Ishikawa (cell line): Measurements from ENCODE around the gene TBC1D2B.

Source experiments
- EP300 ChIP-seq: IDR thresholded peaks from 2 replicates; pipeline ENCODE4 v1.6.1; 2012; ENCODE audit warnings: borderline replicate concordance
- FOXM1 ChIP-seq: IDR thresholded peaks from 2 replicates; pipeline ENCODE4 v1.6.1; 2012; ENCODE audit warnings: low read depth, borderline replicate concordance
- RAD21 ChIP-seq: IDR thresholded peaks from 2 replicates; pipeline ENCODE4 v1.6.1; 2012; ENCODE audit warnings: low read depth
- TAF1 ChIP-seq: IDR thresholded peaks from 2 replicates; pipeline ENCODE4 v1.6.1; 2012; ENCODE audit warnings: low read depth, mild to moderate bottlenecking
- TCF12 ChIP-seq: IDR thresholded peaks from 2 replicates; pipeline ENCODE4 v1.6.1; 2012; ENCODE audit warnings: low read depth
- TEAD4 ChIP-seq: IDR thresholded peaks from 2 replicates; pipeline ENCODE4 v1.6.1; 2012
- YY1 ChIP-seq: IDR thresholded peaks from 2 replicates; pipeline ENCODE4 v1.6.1; 2012; ENCODE audit warnings: low read depth
- TF ChIP-seq, protein P1 (sequence below): IDR thresholded peaks from 2 replicates; pipeline ENCODE4 v1.6.1; 2012; ENCODE audit warnings: low read depth, mild to moderate bottlenecking
- TF ChIP-seq, protein P2 (sequence below): IDR thresholded peaks from 2 replicates; pipeline ENCODE4 v1.6.1; 2012

DNA sequence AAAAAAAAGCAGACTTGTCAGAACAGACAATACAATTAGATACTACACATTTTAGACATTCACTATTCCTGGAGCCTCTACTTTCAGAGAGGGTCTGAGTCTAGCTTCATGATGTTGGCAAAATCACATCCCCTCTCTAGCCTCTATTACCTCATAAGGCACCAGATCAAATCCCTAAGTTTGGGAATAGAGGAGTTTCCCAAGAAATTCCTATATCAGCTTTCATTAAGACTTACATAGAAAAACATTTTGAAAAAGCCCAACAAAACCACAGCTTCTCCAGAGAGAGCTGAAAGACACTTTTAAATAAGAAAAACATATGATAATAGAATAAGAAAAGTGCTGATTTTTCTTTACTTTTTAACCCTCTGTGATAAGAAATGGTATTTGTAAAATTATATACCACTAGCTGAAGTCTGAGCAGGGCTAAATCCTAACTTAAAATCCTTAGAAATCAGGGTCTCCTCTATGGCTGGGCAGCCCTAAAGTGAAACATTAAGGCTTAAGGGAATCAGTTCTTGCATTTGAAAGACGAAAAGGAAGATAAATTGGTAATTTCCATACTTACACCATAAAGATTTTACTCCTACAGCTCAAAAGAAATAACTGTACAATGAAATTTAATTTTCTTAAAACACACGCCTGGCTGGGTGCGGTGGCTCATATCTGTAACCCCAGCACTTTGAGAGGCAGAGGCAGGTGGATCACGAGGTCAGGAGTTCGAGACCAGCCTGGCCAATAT lies 4.3 kb downstream of the TBC1D2B start:
- TF ChIP-seq RAD21 = no peak
- TF ChIP-seq, protein P1, sequence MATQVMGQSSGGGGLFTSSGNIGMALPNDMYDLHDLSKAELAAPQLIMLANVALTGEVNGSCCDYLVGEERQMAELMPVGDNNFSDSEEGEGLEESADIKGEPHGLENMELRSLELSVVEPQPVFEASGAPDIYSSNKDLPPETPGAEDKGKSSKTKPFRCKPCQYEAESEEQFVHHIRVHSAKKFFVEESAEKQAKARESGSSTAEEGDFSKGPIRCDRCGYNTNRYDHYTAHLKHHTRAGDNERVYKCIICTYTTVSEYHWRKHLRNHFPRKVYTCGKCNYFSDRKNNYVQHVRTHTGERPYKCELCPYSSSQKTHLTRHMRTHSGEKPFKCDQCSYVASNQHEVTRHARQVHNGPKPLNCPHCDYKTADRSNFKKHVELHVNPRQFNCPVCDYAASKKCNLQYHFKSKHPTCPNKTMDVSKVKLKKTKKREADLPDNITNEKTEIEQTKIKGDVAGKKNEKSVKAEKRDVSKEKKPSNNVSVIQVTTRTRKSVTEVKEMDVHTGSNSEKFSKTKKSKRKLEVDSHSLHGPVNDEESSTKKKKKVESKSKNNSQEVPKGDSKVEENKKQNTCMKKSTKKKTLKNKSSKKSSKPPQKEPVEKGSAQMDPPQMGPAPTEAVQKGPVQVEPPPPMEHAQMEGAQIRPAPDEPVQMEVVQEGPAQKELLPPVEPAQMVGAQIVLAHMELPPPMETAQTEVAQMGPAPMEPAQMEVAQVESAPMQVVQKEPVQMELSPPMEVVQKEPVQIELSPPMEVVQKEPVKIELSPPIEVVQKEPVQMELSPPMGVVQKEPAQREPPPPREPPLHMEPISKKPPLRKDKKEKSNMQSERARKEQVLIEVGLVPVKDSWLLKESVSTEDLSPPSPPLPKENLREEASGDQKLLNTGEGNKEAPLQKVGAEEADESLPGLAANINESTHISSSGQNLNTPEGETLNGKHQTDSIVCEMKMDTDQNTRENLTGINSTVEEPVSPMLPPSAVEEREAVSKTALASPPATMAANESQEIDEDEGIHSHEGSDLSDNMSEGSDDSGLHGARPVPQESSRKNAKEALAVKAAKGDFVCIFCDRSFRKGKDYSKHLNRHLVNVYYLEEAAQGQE = no peak
- no peak for TF ChIP-seq TCF12
- TF ChIP-seq FOXM1 = no peak
- TF ChIP-seq, protein P2, sequence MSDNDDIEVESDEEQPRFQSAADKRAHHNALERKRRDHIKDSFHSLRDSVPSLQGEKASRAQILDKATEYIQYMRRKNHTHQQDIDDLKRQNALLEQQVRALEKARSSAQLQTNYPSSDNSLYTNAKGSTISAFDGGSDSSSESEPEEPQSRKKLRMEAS = no peak
- TF ChIP-seq TEAD4 = no peak
- no peak for TF ChIP-seq TAF1
- TF ChIP-seq EP300 = no peak
- no peak for TF ChIP-seq YY1
